Gastroesophageal sphincter (tissue), 4 donors: ENCODE measurements around the gene FBXW7. TPM values are rescaled to one million over a fixed set of nuclear protein-coding genes. Genes with fewer than 3 reads are reported as not detected.

Source experiments
- ATAC-seq: fragments of 150-250 bp; one replicate; pipeline ENCODE4 v1.9.1; 2016; ENCODE audit warnings: mild to moderate bottlenecking, moderate library complexity
- H3K27ac ChIP-seq, 4 donors: fragments of 200-600 bp; sonication (generic) in 3 of 4; 1 replicate in 3 of 4; 2 replicates in 1 of 4; pipeline ENCODE4 v1.5.1; 2016 to 2019
- H3K27me3 ChIP-seq: fragments of 200-600 bp; sonication (generic); one replicate; pipeline ENCODE4 v1.5.1; 2019
- H3K36me3 ChIP-seq, 2 donors: fragments of 200-600 bp; sonication (generic); one replicate each; pipeline ENCODE4 v1.5.1; 2019; ENCODE audit warnings: control low read depth in 1 of 2
- H3K4me1 ChIP-seq, 3 donors: fragments of 200-600 bp; sonication (generic); 1 replicate in 2 of 3; 2 replicates in 1 of 3; pipeline ENCODE4 v1.5.1; 2016 to 2019; ENCODE audit warnings: control low read depth in 2 of 3
- H3K4me3 ChIP-seq, 2 donors: fragments of 200-600 bp; sonication (generic); one replicate each; pipeline ENCODE4 v1.5.1; 2019; ENCODE audit warnings: mild to moderate bottlenecking in 1 of 2, moderate library complexity in 1 of 2
- H3K9me3 ChIP-seq, 3 donors: fragments of 200-600 bp; sonication (generic); one replicate each; pipeline ENCODE4 v1.5.1; 2017 to 2019; ENCODE audit warnings: control low read depth in 2 of 3
- CTCF ChIP-seq, 4 experiments: fragments of 200-600 bp in 2 of 4; fragments of 450-650 bp in 2 of 4; sonication (generic) in 1 of 4; IDR thresholded peaks; one replicate each; pipeline ENCODE4 v1.5.1; 2017 to 2019; ENCODE audit warnings: antibody characterized with exemption in 4 of 4, mild to moderate bottlenecking in 2 of 4, moderate library complexity in 2 of 4
- EP300 ChIP-seq: sonication (generic); formaldehyde crosslinking; IDR thresholded peaks from one replicate; pipeline ENCODE4 v1.6.1; 2017; ENCODE audit warnings: antibody characterized with exemption, mild to moderate bottlenecking
- POLR2A ChIP-seq, 2 donors: fragments of 450-650 bp; IDR thresholded peaks; one replicate each; pipeline ENCODE4 v1.6.1; 2017; ENCODE audit warnings: antibody characterized with exemption in 2 of 2, mild to moderate bottlenecking in 2 of 2, moderate library complexity in 1 of 2
- POLR2AphosphoS5 ChIP-seq: sonication (generic); formaldehyde crosslinking; IDR thresholded peaks from one replicate; pipeline ENCODE4 v1.6.1; 2017; ENCODE audit warnings: antibody characterized with exemption
- WGBS, 2 donors: methylation state at CpG; one replicate each; pipeline ENCODE4 v1.1.5; 2018; ENCODE audit warnings: low coverage in 1 of 2; 5-methylcytosine and 5-hydroxymethylcytosine counted together
- total RNA-seq, 4 donors: library from RNA; depleted of rRNA; stranded (reverse); fragments of >200 nt; gene quantifications; one replicate each; pipeline ENCODE4 v1.1.0, GENCODE V29; 2016

The FBXW7 gene
- total RNA-seq, 4 donors from 2014 or later: 55.1 to 120 (median 85.5) TPM

- H3K36me3 ChIP-seq: no peaks in the 10 kb centered on the region
- 64 to 79% methylated on average over 4 to 9 of the region's 9 CpGs for WGBS, 2 donors
- no peaks in the 10 kb centered on the region for H3K4me1 ChIP-seq
- no peaks in the 10 kb centered on the region for H3K9me3 ChIP-seq
- ATAC-seq: no peak
- H3K27ac ChIP-seq: no peak overlapping the region
- no peaks in the 10 kb centered on the region for H3K27me3 ChIP-seq
- no peak overlapping the region for H3K4me3 ChIP-seq
- TF ChIP-seq CTCF (IDR thresholded peaks at IDR 0.05): no peak
- TF ChIP-seq POLR2AphosphoS5: no peak
- TF ChIP-seq EP300: no peak
- no peak for TF ChIP-seq POLR2A (IDR thresholded peaks at IDR 0.05)
These were observed 36.7 kb upstream of the FBXW7 start for GRCh38 chr4:152572417-152573086.

GRCh38 chr4:152571770-152572169 is 35.9 kb upstream of the FBXW7 start:
- no peak overlapping the region for H3K4me3 ChIP-seq
- H3K27me3 ChIP-seq: no peaks in the 10 kb centered on the region
- TF ChIP-seq POLR2A (IDR thresholded peaks at IDR 0.05) (no peak), CTCF (IDR thresholded peaks at IDR 0.05) (no peak), POLR2AphosphoS5 (no peak), EP300 (no peak)
- H3K36me3 ChIP-seq: no peaks in the 10 kb centered on the region
- no peaks in the 10 kb centered on the region for H3K4me1 ChIP-seq
- H3K9me3 ChIP-seq: no peaks in the 10 kb centered on the region
- H3K27ac ChIP-seq: no peak overlapping the region
- 56 to 100% methylated on average over 1 of the region's 1 CpG for WGBS, 2 donors
- ATAC-seq: no peak

- Histone ChIP-seq H3K27ac (no peak overlapping the region), H3K9me3 (no peaks in the 10 kb centered on the region), H3K27me3 (no peaks in the 10 kb centered on the region), H3K4me3 (no peak overlapping the region), H3K4me1 (no peaks in the 10 kb centered on the region), H3K36me3 (no peaks in the 10 kb centered on the region)
- WGBS, 2 donors: 57 to 64% methylated on average over 1 of the region's 1 CpG
- no peak for ATAC-seq
- TF ChIP-seq CTCF (IDR thresholded peaks at IDR 0.05): no peak
- no peak for TF ChIP-seq POLR2A (IDR thresholded peaks at IDR 0.05)
- TF ChIP-seq EP300: no peak
- TF ChIP-seq POLR2AphosphoS5: no peak
These were observed 35.4 kb upstream of the FBXW7 start for GRCh38 chr4:152571296-152571695.

- Histone ChIP-seq H3K9me3 (no peaks in the 10 kb centered on the region), H3K4me3 (no peak overlapping the region), H3K4me1 (no peaks in the 10 kb centered on the region), H3K27ac (no peak overlapping the region), H3K27me3 (no peaks in the 10 kb centered on the region), H3K36me3 (no peaks in the 10 kb centered on the region)
- no peak for ATAC-seq
- TF ChIP-seq CTCF (IDR thresholded peaks at IDR 0.05) (no peak), EP300 (no peak), POLR2A (IDR thresholded peaks at IDR 0.05) (no peak), POLR2AphosphoS5 (no peak)
- 76 to 88% methylated on average over 6 of the region's 6 CpGs for WGBS, 2 donors
These were observed 29.4 kb upstream of the FBXW7 start for GRCh38 chr4:152565333-152565732.

GRCh38 chr4:152564336-152564735 is 28.4 kb upstream of the FBXW7 start:
- no peak for ATAC-seq
- no peaks in the 10 kb centered on the region for H3K27me3 ChIP-seq
- TF ChIP-seq EP300 (no peak), POLR2A (IDR thresholded peaks at IDR 0.05) (no peak), CTCF (IDR thresholded peaks at IDR 0.05) (no peak), POLR2AphosphoS5 (no peak)
- H3K27ac ChIP-seq: no peak overlapping the region
- WGBS, 2 donors: 95 to 100% methylated on average over 2 to 3 of the region's 3 CpGs
- no peaks in the 10 kb centered on the region for H3K4me1 ChIP-seq
- no peak overlapping the region for H3K4me3 ChIP-seq
- no peaks in the 10 kb centered on the region for H3K36me3 ChIP-seq
- no peaks in the 10 kb centered on the region for H3K9me3 ChIP-seq
